Skin of body (tissue), 2 donors: ENCODE measurements around the gene SLC2A9. TPM values are rescaled to one million over a fixed set of nuclear protein-coding genes. Genes with fewer than 3 reads are reported as not detected.
A peak's percentile ranks its signal among the peaks of the same experiment; 100 is the strongest.

Experiments
- DNase-seq: peaks from one replicate; lab custom pipeline; 2025; lab: John Stamatoyannopoulos, UW
- total RNA-seq: library from RNA; depleted of rRNA; stranded (reverse); fragments of >200 nt; gene quantifications from one replicate; pipeline ENCODE4 v1.2.3, GENCODE V29; 2014

SLC2A9 gene
- total RNA-seq, 1 donor from 2014 or later: 5.0 TPM

DNA sequence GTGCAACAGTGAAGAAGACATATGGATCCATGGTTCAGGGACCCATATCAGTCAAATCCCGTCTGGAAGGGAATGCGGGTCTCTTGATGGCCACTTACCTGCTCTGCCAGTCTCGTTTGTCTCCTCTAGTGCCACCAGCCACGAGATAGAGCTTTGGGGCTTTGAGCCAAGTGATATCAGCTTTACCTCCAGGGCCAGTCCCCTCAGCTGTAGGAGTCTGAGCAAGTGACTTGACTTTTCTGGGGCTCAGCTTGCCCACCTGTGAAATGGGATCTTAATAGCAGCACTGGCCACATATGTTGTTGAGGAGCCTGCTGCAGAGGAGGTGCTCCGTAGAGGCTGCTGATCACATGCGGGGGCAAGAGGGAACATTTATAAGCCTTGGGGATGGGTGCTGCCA, 1.2 kb downstream of the SLC2A9 start:
- no peak for DNase-seq

DNA sequence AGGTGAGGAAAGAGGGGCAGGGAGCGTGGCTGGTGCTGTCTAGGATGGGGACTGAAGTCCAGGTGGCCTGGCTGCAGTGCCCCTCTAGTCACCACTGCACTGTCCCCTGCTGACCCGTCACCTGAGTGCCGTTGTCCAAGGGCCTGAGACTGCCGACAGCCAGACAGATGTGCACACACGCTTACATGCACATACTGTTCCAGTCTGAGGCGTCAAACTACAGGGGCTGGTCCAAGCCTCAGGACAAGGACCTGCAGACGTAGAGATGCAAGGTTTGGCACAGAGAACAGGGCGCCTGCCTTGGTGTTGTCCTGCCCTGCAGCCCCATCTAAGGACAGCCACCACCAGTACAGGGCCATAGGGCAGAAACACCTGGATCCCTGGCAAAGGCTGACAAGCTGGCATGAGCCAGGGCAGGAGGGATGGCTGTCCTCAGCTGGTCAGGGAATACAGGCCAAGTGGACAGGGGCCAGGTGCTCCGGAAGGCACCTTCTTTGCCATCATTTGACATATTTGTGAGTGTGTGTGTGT, 1.7 kb downstream of the SLC2A9 start:
- no peak for DNase-seq

- DNase-seq: peak; percentile 92
Observed at GRCh38 chr4:10018818-10019461, 2.4 kb downstream of the SLC2A9 start.

DNA sequence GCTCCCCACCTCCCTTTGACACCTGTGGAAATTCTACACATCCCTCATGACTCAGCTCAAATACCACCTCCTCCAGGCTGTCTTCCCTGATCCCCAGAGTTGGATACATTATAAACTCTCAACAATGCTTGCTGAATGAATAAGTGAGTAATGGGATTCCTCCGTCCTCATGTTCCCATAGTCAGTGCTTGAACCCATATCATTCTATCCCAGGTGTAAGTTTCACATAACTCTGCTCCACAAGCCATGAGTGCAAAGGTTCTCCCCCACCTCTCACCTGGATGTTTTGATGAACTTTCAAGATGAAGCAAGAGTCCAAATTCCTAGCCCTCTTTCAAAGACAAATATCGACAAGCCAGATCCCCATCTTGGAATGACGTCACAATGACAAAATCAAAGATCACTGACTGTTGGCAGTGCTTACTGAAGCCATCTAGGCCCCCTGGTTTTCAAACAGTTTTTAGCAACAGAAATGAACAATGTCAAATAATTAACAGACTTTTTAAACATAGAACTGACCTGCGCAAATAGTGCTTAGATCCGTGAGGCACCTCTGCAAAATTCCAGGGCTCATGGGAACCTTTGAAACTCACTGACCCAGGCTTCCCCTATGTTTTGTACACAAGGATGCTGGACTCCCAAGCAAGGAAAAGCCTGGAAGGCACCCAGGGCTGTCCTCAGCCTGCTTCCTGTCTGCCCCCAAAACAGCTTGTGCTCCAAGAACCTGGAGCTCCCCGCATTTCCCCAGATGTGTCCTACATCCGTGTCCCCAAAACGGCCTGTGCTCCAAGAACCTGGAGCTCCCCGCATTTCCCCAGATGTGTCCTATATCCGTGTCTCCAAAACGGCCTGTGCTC, 4.0 kb downstream of the SLC2A9 start:
- DNase-seq: no peak

DNA sequence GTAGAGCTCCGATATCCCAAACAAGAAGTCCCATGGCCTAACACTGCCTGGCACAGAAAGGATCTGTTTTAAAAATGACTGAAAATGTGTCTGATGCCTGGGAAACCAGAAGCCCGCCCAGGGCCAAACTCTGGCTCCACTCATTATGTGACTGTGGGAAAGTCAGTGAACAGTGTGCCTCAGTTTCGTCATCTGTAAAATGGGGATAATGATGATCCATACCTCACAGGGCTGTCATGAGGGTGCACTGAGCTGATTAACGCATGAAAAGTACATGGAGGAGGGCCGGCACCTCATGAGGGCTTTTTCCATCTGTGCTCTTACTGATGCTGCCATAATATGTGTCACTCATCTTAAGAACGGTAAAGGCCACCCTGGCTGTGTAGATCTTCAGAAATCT, 5.1 kb downstream of the SLC2A9 start:
- DNase-seq: no peak

GRCh38 chr4:10015140-10015753, 6.0 kb downstream of the SLC2A9 start:
- DNase-seq: no peak

DNA sequence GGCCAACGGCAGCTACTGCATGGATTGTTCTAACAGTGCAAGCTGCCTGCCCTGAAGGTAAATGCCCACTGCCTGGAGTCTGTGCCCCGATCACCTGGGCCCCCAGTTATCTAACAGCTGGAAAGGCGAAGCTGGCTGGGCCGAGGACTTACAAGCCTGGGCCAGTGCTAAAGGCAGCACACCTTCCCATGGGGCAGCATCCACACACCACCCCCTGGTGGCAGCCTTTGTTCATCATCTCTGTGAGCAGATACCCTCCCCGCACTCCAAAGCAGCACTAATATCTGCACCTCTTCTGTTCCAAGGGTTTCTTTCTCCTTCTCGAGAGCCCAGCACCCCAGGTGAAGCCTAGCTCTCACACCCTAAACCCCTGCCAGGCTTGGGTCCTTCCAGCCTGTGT, 7.6 kb downstream of the SLC2A9 start:
- no peak for DNase-seq

GRCh38 chr4:10011885-10012284, 9.4 kb downstream of the SLC2A9 start:
- DNase-seq: no peak

DNA sequence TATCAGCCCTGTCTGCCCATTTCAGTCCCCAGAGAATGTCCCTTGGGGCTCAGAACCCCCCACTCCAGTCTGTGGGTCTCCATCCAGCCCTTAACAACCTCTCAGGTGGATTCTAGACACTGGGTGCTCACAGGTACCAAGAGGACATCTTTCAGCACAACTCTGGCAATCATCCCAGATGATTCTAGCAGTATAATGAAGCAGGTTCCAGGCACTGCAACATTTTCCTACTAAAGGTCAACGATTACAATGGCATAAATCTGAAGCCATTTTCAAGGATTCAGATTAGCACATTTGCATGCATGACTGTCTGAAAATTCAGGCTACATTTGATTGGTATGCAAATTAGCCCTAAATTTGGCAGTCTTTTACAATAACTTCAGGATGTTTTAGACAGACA, 10.0 kb downstream of the SLC2A9 start:
- no peak for DNase-seq

DNA sequence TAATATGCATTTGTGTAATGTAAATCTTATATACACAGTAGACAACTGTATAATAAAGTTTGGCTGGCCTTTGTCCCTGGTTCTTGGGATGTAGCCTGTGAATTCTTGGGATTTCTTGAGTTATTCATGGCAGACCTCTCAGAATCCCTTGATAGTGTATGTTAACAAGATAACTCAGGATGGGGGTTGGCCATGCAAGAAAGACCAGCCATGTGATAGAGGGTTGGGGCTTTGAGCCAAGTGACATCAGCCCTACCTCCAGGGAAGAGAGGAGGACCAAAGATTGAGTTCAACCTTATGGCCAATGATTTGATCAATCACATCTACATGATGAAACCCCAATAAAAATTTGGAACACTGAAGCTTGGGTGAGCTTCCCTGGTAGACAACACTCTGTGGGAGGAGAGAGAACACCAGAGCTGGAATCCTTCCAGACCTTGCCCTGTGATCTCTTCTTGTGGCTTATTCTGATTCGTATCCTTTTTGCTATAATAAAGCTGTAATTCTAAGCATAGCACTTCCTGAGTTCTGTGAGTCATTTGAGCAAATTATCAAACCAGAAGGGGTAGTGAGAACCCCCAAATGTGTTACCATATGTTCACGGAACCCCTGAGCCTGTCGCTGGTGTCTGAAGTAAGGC, 11.3 kb downstream of the SLC2A9 start:
- no peak for DNase-seq

DNA sequence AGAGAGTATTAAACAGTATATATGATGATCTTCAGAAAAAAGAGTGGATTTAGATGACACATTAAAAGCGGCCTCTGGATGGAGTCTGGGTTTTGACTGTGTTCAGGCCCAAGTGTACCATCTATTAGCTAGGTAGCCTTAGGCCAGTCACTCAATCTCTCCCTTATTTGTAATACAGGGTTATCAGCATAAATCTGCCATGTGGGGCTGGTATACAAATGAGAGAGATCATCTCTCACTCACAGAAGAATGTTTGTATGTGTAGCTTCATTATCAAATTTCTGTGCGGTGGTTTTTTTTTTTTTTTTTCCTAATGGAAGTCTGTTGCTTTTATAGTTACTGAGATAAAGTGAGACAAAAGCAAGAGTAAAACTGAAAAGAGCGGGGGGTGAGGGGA, 12.7 kb downstream of the SLC2A9 start:
- no peak for DNase-seq

GRCh38 chr4:10007793-10008608, 13.3 kb downstream of the SLC2A9 start:
- peak; percentile 82 for DNase-seq

- no peak for DNase-seq
Observed at GRCh38 chr4:10007436-10007740, 13.9 kb downstream of the SLC2A9 start.

DNA sequence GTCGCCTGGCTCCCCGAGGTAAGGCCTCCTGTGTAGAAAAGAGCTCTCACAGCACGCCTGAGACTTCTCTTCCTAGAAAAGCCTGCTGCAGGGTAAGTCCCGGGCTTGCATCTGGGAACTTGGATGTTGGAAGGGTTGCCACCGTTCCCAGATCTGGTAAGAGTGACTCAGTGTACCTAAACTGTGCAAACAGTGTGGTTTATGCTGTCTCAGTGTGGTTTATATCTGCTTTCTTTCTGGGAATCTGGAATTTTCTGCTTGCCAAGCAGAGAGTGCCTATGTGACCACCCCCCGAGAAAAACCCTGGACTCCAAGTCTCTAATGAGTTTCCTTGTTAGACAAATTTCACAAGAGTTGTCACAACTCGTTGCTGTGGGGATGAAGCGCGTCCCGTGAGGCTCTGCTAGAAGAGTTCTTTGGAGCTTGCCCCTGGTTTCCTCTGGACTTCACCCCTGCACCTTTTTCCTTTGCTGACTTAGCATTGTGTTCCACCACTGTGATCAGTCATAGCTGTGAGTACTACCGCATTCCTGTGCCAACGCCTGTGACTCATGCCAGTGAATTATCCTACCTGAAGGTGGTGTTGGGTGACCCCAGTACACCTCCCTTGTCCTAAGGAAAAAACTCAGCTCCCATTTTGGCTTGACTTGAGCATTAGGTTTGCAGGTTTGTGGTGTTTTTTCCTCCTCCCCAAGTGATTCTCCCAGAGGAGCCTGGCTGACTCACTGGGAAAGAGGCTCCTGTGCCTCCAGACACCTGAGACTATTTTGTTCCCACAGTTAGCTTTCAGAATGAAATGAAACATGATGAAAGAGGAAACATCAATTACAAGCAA, 14.5 kb downstream of the SLC2A9 start:
- DNase-seq: no peak

- DNase-seq: peak; percentile 20
Observed at GRCh38 chr4:10006231-10006600, 15.1 kb downstream of the SLC2A9 start.

DNA sequence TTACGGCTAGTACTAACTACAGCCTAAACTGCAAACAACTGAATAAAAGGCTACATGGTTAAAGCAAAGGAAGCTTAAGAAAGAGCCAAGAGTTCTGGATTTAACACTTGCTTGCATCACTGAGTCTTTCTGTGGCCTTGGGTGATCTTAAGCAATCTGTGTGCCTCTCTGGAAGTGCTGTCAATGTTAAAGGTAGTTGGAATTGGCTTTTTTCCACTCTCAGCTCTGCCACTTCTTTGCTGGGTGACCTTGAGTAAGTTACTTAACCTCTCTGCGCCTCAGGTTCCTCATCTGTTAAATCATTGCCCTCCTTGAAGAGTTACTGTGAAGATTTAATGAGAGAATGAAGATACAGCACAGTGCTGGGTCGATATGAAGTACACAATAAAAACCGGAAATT, 15.7 kb downstream of the SLC2A9 start:
- no peak for DNase-seq

- no peak for DNase-seq
Observed at GRCh38 chr4:10003666-10004065, 17.6 kb downstream of the SLC2A9 start.

DNA sequence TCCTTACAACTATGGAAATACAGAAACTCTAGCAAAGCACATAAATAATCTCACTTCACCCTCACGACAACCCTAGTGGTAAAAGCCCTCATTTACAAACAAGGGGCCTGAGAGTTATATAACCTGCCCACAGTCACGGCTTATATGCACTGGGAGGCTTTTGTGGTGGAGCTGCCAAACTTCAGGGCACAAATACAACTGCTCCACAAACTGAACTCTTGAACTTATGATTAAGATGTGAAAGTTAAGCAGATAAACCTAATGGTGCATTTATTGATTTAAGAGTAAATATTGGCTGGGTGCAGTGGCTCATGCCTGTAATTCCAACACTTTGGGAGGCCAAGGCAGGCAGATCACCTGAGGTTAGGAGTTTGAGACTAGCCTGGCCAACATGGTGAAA, 19.0 kb downstream of the SLC2A9 start:
- no peak for DNase-seq

DNA sequence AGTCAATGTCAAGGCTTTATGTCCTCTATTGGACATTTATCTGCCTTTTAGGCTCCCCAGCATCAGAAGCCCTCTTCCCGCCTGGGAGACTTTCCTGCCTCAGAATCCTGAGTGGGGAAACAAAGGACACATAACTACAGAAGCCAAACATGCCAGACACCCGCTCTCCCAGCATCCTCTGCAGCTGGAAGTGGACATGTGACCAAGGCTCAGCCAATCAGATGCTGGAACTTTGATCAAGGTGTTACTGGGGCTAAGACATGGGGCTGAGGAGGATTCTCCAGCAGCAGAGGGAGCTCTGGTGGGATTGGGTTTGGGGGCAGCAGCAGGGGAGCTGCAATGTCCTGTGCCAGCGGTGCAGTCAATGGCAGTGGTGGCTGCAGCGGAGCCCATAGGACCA, 19.5 kb downstream of the SLC2A9 start:
- DNase-seq: no peak

DNA sequence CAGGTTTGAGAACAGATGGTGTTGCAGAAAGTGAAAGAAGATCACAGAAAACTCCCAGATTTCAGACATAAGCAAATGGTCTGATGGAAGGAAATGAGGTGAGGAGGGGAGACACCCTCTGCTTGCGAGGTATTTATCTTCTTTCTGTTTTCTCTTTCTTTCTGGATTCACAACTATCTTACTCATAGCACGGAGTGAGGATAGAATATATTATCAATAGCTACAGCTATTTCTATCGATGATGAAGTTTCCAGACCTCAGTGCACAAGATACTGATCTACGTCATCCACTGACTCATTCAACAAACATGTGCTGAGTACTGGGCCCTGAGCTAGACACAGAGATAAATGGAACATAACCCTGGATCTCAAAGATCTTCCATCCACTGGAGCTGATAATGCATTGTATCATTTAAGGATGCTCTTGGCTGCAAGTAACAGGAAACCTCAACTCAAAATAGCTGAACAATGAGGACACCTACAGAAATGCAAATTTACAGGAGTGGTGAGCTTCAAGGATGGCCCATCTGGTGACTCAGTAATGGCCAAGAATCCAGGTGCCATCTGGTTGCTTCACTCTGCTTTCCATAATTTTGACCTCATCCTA, 21.2 kb downstream of the SLC2A9 start:
- no peak for DNase-seq
